Kidney (tissue), 14 donors: ENCODE measurements around the gene AP1G2. TPM values are rescaled to one million over a fixed set of nuclear protein-coding genes. Genes with fewer than 3 reads are reported as not detected.

Experiments used
- DNase-seq, 5 donors: peaks; one replicate each; pipeline ENCODE4 v3.0.0-alpha.2; 2013 to 2020
- FAIRE-seq: peaks from 2 replicates; lab custom pipeline; 2012; peaks lifted over from hg19 to GRCh38; lab: Jason Lieb, UNC
- H3K27ac ChIP-seq, 2 donors: one replicate each; pipeline ENCODE4 v1.7.0; 2013; ENCODE audit warnings: low read depth in 2 of 2, low read length in 2 of 2, inconsistent platforms in 1 of 2
- H3K27me3 ChIP-seq: one replicate; pipeline ENCODE4 v1.7.1; 2013; ENCODE audit warnings: low read length, inconsistent platforms; ENCODE audit not compliant: control insufficient read depth, insufficient read depth
- H3K36me3 ChIP-seq, 3 donors: one replicate each; pipeline versions ENCODE4 v1.7.0 to v1.7.1; 2013; ENCODE audit warnings: low read length in 3 of 3, control low read depth in 1 of 3, inconsistent platforms in 1 of 3; ENCODE audit not compliant: insufficient read depth in 3 of 3, control insufficient read depth in 2 of 3
- H3K4me1 ChIP-seq, 3 donors: one replicate each; pipeline versions ENCODE4 v1.7.0 to v1.7.1; 2013; ENCODE audit warnings: low read length in 3 of 3, inconsistent platforms in 1 of 3, low read depth in 1 of 3; ENCODE audit not compliant: control insufficient read depth in 2 of 3, insufficient read depth in 2 of 3
- H3K4me3 ChIP-seq, 3 donors: one replicate each; pipeline versions ENCODE4 v1.7.0 to v1.8.1; 2013; ENCODE audit warnings: low read length in 3 of 3, control low read depth in 1 of 3, inconsistent platforms in 1 of 3
- H3K9ac ChIP-seq, 3 donors: one replicate each; pipeline versions ENCODE4 v1.7.0 to v1.7.1; 2013; ENCODE audit warnings: low read length in 3 of 3, control low read depth in 1 of 3, inconsistent platforms in 1 of 3
- H3K9me3 ChIP-seq, 3 donors: one replicate each; pipeline versions ENCODE4 v1.7.0 to v1.7.1; 2013; ENCODE audit warnings: low read length in 3 of 3, control low read depth in 1 of 3, inconsistent platforms in 1 of 3; ENCODE audit not compliant: control insufficient read depth in 2 of 3, insufficient read depth in 1 of 3
- intact Hi-C: fragments of 100-400 bp; cut with DNase I; formaldehyde crosslinking; loops from one replicate; pipeline ENCODE4 v1.11.1; 2022
- polyA plus RNA-seq: library from polyadenylated mRNA; stranded (reverse); fragments of 350-450 nt; fragmentation: Illumina TruSeq; extraction: RNeasy Lipid Tissue Mini Kit (QIAGEN cat#74804); gene quantifications from one replicate; pipeline ENCODE4 v1.2.3, GENCODE V29; 2014; ENCODE audit warnings: low read depth, low replicate concordance; ENCODE audit not compliant: insufficient read depth
- total RNA-seq: library from RNA; stranded (reverse); fragmentation: NEBNext Ultra II Directional; extraction: Animal tissue kit (Norgen Biotek cat#: 25700); gene quantifications from one replicate; pipeline ENCODE4 v1.2.1, GENCODE V29; 2021
- TF ChIP-seq, protein P1 (sequence below): IDR thresholded peaks from 3 replicates; pipeline ENCODE4 v1.5.1; 2012; ENCODE audit warnings: mild to moderate bottlenecking, moderate library complexity, borderline replicate concordance; ENCODE audit not compliant: insufficient read depth; ENCODE audit errors: extremely low read depth
- donor health status: control.
- donor health status: control.
- donor health status: control.
- donor health status: control.
- donor health status: control.
- donor health status: DM: yes; HTN: yes; CAD: no.
- donor health status: Normal renal cell carcinoma (clear cell type).

AP1G2 gene
- total and polyA plus RNA-seq, 2 donors from 2014 or later: 56.7 to 123 TPM

DNA sequence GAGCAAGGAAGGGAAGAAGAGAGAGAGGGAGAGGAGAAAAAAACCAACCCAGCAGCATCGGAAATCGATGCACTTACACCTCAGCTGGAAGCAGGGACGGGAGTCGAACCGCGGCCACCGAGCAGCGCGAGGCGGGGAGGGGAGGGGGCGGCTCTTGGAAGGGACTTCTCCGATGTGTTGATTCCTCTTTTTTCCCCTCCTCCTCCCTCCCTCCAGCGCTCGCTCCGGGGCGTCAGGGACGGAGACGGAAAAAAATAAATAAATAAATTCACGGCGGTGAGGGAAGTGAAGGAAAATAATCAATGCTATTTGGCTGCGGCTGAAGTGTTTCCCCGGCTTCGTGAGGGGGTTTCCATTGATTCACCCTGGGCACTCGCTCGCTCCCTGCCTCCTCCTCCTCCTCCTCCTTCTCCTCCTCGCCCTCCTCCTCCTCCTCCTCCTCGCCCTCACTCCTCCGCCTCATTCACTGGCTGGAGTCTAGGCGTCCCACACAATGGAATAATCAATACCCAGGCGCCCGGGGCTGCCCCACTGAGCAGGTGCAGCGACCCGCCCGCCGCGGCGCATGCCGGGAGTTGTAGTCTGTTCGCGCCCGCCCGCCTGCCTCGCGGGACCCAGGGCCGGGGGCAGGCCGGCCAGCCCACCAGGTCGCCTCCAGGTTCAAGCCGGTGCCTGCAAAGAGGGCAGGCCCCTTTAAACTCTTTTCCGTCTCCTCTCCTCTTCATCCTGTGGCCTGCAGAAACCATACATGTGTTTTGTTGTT lies 16.1 kb downstream of the AP1G2 start, which contains the start of gene ZFHX2:
Gene ZFHX2 (minus strand): TSS at position 500 of the 763 bp plus-strand sequence. CDS start 16,440 bp downstream, outside the sequence.
- H3K36me3 ChIP-seq: no peaks in the 10 kb centered on the region
- H3K9me3 ChIP-seq: no peaks in the 10 kb centered on the region
- peak within 1 kb of the TSS; percentile 15 to 63 for H3K27ac ChIP-seq
- DNase-seq (peak; percentile 83 to 90 (median 89)), FAIRE-seq (no peak)
- TF ChIP-seq, protein P1, sequence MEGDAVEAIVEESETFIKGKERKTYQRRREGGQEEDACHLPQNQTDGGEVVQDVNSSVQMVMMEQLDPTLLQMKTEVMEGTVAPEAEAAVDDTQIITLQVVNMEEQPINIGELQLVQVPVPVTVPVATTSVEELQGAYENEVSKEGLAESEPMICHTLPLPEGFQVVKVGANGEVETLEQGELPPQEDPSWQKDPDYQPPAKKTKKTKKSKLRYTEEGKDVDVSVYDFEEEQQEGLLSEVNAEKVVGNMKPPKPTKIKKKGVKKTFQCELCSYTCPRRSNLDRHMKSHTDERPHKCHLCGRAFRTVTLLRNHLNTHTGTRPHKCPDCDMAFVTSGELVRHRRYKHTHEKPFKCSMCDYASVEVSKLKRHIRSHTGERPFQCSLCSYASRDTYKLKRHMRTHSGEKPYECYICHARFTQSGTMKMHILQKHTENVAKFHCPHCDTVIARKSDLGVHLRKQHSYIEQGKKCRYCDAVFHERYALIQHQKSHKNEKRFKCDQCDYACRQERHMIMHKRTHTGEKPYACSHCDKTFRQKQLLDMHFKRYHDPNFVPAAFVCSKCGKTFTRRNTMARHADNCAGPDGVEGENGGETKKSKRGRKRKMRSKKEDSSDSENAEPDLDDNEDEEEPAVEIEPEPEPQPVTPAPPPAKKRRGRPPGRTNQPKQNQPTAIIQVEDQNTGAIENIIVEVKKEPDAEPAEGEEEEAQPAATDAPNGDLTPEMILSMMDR: no peak
- peak within 1 kb of the TSS; percentile 75 to 80 (median 78) for H3K4me3 ChIP-seq
- H3K27me3 ChIP-seq: peaks cover 4% of the 10 kb centered on the region
- H3K9ac ChIP-seq: peak within 1 kb of the TSS; percentile 59 to 61 (median 59)
- peaks cover 0 to 11% (median 5%) of the 10 kb centered on the region in 3 donors for H3K4me1 ChIP-seq
- intact Hi-C loops: no loop called here

DNA sequence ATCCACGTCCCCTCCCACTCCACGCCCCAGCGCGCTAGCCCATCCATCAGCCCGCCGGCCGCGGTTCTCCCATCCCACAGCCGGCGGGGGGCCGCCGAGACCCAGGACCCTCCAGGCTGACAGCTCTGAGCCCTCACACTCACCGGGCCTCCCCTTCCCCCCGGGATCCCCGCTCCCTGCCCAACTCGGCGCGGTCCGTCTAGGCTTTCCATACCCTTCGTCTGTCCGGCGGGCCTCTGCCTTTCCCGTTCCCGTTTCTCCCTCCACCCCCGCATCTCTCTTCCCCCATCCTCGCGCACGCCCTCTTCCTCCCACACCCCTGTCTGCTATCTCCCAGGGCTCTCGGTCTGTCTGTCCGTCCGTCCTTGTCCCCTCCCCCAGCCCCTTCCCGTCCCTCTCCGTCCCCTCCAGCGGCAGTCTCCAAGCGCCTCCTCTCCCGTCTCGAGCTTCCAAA lies 16.8 kb downstream of the AP1G2 start:
- Histone ChIP-seq H3K27ac (peak overlapping the region; percentile 15 to 63), H3K9me3 (no peaks in the 10 kb centered on the region), H3K4me3 (peak overlapping the region; percentile 75 to 80 (median 78)), H3K27me3 (peaks cover 4% of the 10 kb centered on the region), H3K4me1 (peaks cover 0 to 14% (median 7%) of the 10 kb centered on the region in 3 donors), H3K36me3 (no peaks in the 10 kb centered on the region), H3K9ac (peak overlapping the region; percentile 59 to 61 (median 59))
- FAIRE-seq (no peak), DNase-seq (peak in 2 of 5 donors; percentile 38 to 81)
- intact Hi-C loops: no loop called here
- TF ChIP-seq, protein P1: no peak

DNA sequence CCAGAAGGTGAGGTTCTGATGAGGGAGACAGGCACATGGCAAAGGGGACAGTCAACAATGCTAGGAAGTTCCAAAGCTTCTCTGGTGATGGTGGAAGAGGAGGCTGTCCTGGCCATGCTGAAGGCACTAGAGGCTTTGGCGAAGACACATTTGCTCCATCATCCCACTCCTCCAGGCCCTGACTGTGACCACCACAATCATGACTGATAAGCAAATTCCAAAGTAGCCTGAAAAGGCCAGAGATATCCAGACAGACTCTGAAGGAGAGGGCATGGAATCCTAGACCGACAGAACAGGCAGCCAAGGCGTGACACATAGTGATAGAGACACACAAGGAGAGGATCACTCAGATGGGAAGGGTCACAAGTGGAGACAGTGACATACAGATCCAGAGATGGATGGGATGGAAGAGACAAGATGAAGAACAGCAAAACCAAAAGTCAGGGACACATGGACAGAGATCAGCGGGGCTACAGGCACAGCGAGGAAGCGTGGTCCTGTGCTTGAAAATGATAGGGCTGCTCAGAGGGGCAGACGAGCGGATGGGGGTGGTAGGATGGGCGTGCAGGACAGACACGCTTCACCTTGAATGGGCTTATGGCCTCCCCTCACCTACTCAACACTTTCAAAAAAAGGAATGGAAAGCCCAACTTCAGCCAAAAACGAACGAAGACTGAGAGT lies 17.3 kb downstream of the AP1G2 start:
- TF ChIP-seq, protein P1: no peak
- intact Hi-C loops: no loop called here
- Histone ChIP-seq H3K4me3 (peak overlapping the region; percentile 28 to 78 (median 75)), H3K27me3 (peaks cover 4% of the 10 kb centered on the region), H3K4me1 (peaks cover 0 to 15% (median 13%) of the 10 kb centered on the region in 3 donors), H3K9ac (peak overlapping the region in 2 of 3 donors; percentile 59 to 61), H3K9me3 (no peaks in the 10 kb centered on the region), H3K36me3 (no peaks in the 10 kb centered on the region), H3K27ac (peak overlapping the region; percentile 15 to 63)
- DNase-seq (no peak), FAIRE-seq (no peak)
